SU-DHL-6 (cell line): ENCODE results near the gene FAM72A.
"Not testable (repeated sequence)": the region's sequence is repeated elsewhere in the genome, so short reads cannot be mapped to it uniquely, and the experiment has no call there.

Experiments
- CTCF ChIP-seq: fragments of 200-600 bp; sonication (generic); IDR thresholded peaks from one replicate; pipeline ENCODE4 v1.5.1; 2017; ENCODE audit warnings: antibody characterized with exemption, mild to moderate bottlenecking, low read length, moderate library complexity; ENCODE audit not compliant: insufficient read depth, poor library complexity, severe bottlenecking
- EZH2phosphoT487 ChIP-seq: fragments of 200-600 bp; sonication (generic), shearing (Covaris generic); conservative IDR thresholded peaks from 2 replicates; pipeline ENCODE4 v1.6.1; 2018; ENCODE audit warnings: mild to moderate bottlenecking, antibody characterized with exemption, low read length, moderate library complexity, mixed read lengths

- not testable (repeated sequence) for TF ChIP-seq CTCF, EZH2phosphoT487
Observed at GRCh38 chr1:206178061-206178989, 24.3 kb downstream of the FAM72A start.
